OCI-LY3 (cell line): ENCODE results near the gene TMEM11.
"Not testable (repeated sequence)": the region's sequence is repeated elsewhere in the genome, so short reads cannot be mapped to it uniquely, and the experiment has no call there.

Source experiments
- H2AFZ ChIP-seq: fragments of 200-600, 300-600 bp; shearing (Covaris generic); 2 replicates; pipeline ENCODE4 v1.6.0; 2014; ENCODE audit warnings: antibody characterized with exemption, low read depth, low read length
- H3K27ac ChIP-seq: fragments of 200-600, 300-600 bp; sonication (generic); 2 replicates; pipeline ENCODE4 v1.5.1; 2014; ENCODE audit warnings: mild to moderate bottlenecking, low read length, moderate library complexity, mixed read lengths
- H3K27me3 ChIP-seq: fragments of 200-600, 300-600 bp; sonication (generic); 2 replicates; pipeline ENCODE4 v1.6.1; 2014; ENCODE audit warnings: low read depth, low read length, mixed read lengths
- H3K36me3 ChIP-seq: fragments of 200-600, 300-600 bp; sonication (generic); replicated peaks from 2 replicates; pipeline ENCODE3; 2014; ENCODE audit warnings: low read depth, low read length, mixed read lengths
- H3K4me1 ChIP-seq: fragments of 300-600, 200-600 bp; sonication (generic); 2 replicates; pipeline ENCODE4 v1.6.1; 2014; ENCODE audit warnings: low read length, mixed read lengths
- H3K4me2 ChIP-seq: fragments of 200-600, 300-600 bp; sonication (generic); 2 replicates; pipeline ENCODE4 v1.6.1; 2014; ENCODE audit warnings: low read length, mixed read lengths
- H3K4me3 ChIP-seq: fragments of 300-600, 200-600 bp; sonication (generic); 2 replicates; pipeline ENCODE4 v1.5.1; 2014; ENCODE audit warnings: antibody characterized with exemption, mild to moderate bottlenecking, low read length, moderate library complexity
- H3K79me2 ChIP-seq: fragments of 300-600, 200-600 bp; shearing (Covaris generic); 2 replicates; pipeline ENCODE4 v1.6.1; 2014; ENCODE audit warnings: mild to moderate bottlenecking, low read length, mixed read lengths
- H3K9ac ChIP-seq: fragments of 300-600, 200-600 bp; shearing (Covaris generic); 2 replicates; pipeline ENCODE4 v1.6.0; 2014; ENCODE audit warnings: mild to moderate bottlenecking, low read length, moderate library complexity
- H3K9me3 ChIP-seq: fragments of 200-600, 300-600 bp; shearing (Covaris generic); 2 replicates; pipeline ENCODE4 v1.6.1; 2014; ENCODE audit warnings: low read length, mixed read lengths; ENCODE audit not compliant: insufficient read depth
- H4K20me1 ChIP-seq: fragments of 200-600, 300-600 bp; sonication (generic); 2 replicates; pipeline ENCODE4 v1.6.1; 2016; ENCODE audit warnings: low read length, mixed read lengths; ENCODE audit not compliant: insufficient read depth
- EZH2phosphoT487 ChIP-seq: fragments of 200-600 bp; shearing (Covaris generic); IDR thresholded peaks from 2 replicates; pipeline ENCODE4 v1.6.1; 2018; ENCODE audit warnings: antibody characterized with exemption, mixed run types, low read depth
- TF ChIP-seq, protein P1 (sequence below): fragments of 200-600, 300-600 bp; sonication (generic); IDR thresholded peaks from 2 replicates; pipeline ENCODE4 v1.5.1; 2014; ENCODE audit warnings: antibody characterized with exemption, low read length, low read depth

TMEM11 gene

GRCh38 chr17:21232033-21232749 is 18.2 kb upstream of the TMEM11 start:
- TF ChIP-seq, protein P1, sequence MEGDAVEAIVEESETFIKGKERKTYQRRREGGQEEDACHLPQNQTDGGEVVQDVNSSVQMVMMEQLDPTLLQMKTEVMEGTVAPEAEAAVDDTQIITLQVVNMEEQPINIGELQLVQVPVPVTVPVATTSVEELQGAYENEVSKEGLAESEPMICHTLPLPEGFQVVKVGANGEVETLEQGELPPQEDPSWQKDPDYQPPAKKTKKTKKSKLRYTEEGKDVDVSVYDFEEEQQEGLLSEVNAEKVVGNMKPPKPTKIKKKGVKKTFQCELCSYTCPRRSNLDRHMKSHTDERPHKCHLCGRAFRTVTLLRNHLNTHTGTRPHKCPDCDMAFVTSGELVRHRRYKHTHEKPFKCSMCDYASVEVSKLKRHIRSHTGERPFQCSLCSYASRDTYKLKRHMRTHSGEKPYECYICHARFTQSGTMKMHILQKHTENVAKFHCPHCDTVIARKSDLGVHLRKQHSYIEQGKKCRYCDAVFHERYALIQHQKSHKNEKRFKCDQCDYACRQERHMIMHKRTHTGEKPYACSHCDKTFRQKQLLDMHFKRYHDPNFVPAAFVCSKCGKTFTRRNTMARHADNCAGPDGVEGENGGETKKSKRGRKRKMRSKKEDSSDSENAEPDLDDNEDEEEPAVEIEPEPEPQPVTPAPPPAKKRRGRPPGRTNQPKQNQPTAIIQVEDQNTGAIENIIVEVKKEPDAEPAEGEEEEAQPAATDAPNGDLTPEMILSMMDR = no peak
- no peak for TF ChIP-seq EZH2phosphoT487

GRCh38 chr17:21231533-21231932 is 17.6 kb upstream of the TMEM11 start:
- Histone ChIP-seq H3K27ac (no peak overlapping the region), H3K27me3 (no peaks in the 10 kb centered on the region), H3K9me3 (no peaks in the 10 kb centered on the region), H3K4me3 (no peak overlapping the region), H3K9ac (no peak overlapping the region), H3K4me2 (no peak overlapping the region), H3K4me1 (no peaks in the 10 kb centered on the region), H3K79me2 (no peaks in the 10 kb centered on the region), H3K36me3 (no peaks in the 10 kb centered on the region), H2AFZ (no peak overlapping the region), H4K20me1 (no peaks in the 10 kb centered on the region)
- TF ChIP-seq, protein P1 = no peak
- no peak for TF ChIP-seq EZH2phosphoT487

More at GRCh38 chr17:21232033-21232749, 18.2 kb upstream of the TMEM11 start:
- Histone ChIP-seq H3K4me2 (no peak overlapping the region), H3K4me3 (no peak overlapping the region), H3K27me3 (no peaks in the 10 kb centered on the region), H3K79me2 (no peaks in the 10 kb centered on the region), H3K36me3 (no peaks in the 10 kb centered on the region), H3K4me1 (no peaks in the 10 kb centered on the region), H3K27ac (no peak overlapping the region), H4K20me1 (no peaks in the 10 kb centered on the region), H3K9me3 (no peaks in the 10 kb centered on the region), H2AFZ (no peak overlapping the region), H3K9ac (no peak overlapping the region)

- no peaks in the 10 kb centered on the region for H3K79me2 ChIP-seq
- no peak overlapping the region for H3K9ac ChIP-seq
- no peak overlapping the region for H3K4me2 ChIP-seq
- H3K27me3 ChIP-seq = no peaks in the 10 kb centered on the region
- no peaks in the 10 kb centered on the region for H4K20me1 ChIP-seq
- H3K36me3 ChIP-seq = no peaks in the 10 kb centered on the region
- H3K4me1 ChIP-seq = no peaks in the 10 kb centered on the region
- H2AFZ ChIP-seq = no peak overlapping the region
- no peak overlapping the region for H3K27ac ChIP-seq
- no peak overlapping the region for H3K4me3 ChIP-seq
- no peak for TF ChIP-seq EZH2phosphoT487
- TF ChIP-seq, protein P1 = no peak
- H3K9me3 ChIP-seq = no peaks in the 10 kb centered on the region
Observed at GRCh38 chr17:21228845-21229244, 14.9 kb upstream of the TMEM11 start.

DNA sequence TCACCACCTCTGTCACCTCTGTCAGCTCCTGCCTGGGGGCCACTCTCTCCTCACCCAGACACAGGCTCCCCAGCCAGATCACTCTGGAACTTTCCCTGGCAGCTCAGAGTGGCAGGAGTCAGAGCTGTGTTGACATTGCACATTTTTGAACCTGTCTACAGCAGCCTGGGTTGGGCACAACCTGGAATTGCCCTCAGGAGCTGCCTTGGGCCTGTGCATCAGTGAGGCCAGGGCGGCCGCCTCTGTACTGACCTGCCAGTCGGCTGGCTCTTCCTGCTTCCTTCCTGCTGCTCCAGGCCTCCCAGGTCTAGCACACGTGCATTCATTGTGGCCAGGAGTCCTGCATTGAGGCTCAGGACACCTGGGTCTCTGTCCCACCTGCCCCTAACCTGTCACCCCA is 14.2 kb upstream of the TMEM11 start:
- H3K36me3 ChIP-seq = no peaks in the 10 kb centered on the region
- no peaks in the 10 kb centered on the region for H3K9me3 ChIP-seq
- H2AFZ ChIP-seq = no peak overlapping the region
- TF ChIP-seq, protein P1 = no peak
- TF ChIP-seq EZH2phosphoT487 = no peak
- H4K20me1 ChIP-seq = no peaks in the 10 kb centered on the region
- no peak overlapping the region for H3K9ac ChIP-seq
- no peak overlapping the region for H3K4me2 ChIP-seq
- H3K4me1 ChIP-seq = no peaks in the 10 kb centered on the region
- H3K27me3 ChIP-seq = no peaks in the 10 kb centered on the region
- H3K79me2 ChIP-seq = no peaks in the 10 kb centered on the region
- H3K27ac ChIP-seq = no peak overlapping the region
- H3K4me3 ChIP-seq = no peak overlapping the region

DNA sequence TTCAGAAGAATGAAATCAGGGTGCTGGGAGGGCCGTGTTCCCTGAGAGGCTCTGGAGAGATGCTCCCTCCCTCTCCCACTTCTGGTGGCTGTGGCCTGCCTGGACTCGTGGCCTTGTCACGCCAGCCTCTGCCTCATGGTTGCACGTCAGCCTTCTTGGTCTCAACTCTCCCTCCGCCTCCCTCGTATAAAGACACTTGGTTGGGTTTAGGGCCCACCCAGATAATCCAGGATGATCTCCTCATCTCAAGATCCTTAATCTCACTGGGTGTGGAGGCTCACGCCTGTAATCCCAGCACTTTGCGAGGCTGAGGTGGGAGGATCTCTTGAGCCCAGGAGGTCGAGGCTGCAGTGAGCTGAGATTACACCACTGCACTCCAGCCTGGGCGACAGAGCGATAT is 13.3 kb upstream of the TMEM11 start:
- H3K9me3 ChIP-seq, H3K27me3 ChIP-seq, H3K27ac ChIP-seq, H3K4me3 ChIP-seq, H3K4me2 ChIP-seq, H3K79me2 ChIP-seq, H3K4me1 ChIP-seq, H3K9ac ChIP-seq, H3K36me3 ChIP-seq, H2AFZ ChIP-seq, H4K20me1 ChIP-seq: not testable (repeated sequence)
